B cell (primary cell): ENCODE results near the gene HPS6.

Experiments
- CTCF ChIP-seq: fragments of 200-600 bp; IDR thresholded peaks from one replicate; pipeline ENCODE4 v1.8.0; 2022; ENCODE audit warnings: antibody characterized with exemption, mild to moderate bottlenecking
- EZH2 ChIP-seq: IDR thresholded peaks from 2 replicates; pipeline ENCODE4 v1.6.1; 2012; ENCODE audit warnings: borderline replicate concordance, low read depth, mild to moderate bottlenecking, moderate library complexity, low read length; ENCODE audit not compliant: insufficient read depth, poor library complexity, severe bottlenecking

GRCh38 chr10:102045292-102045691, 19.9 kb upstream of the HPS6 start:
- TF ChIP-seq EZH2 (no peak), CTCF (no peak)
